Lower leg skin (tissue), 4 donors: ENCODE data around the gene ZC3H13. TPM values are rescaled to one million over a fixed set of nuclear protein-coding genes. Genes with fewer than 3 reads are reported as not detected.

ENCODE experiments used
- DNase-seq, 2 donors: peaks; one replicate each; pipeline ENCODE4 v3.0.0-alpha.2; 2019; ENCODE audit warnings: low spot score in 2 of 2
- H3K4me3 ChIP-seq: fragments of 200-600 bp; sonication (generic); 2 replicates; pipeline ENCODE4 v1.5.1; 2017; ENCODE audit warnings: mild to moderate bottlenecking, low read depth; ENCODE audit not compliant: poor library complexity, severe bottlenecking
- CTCF ChIP-seq, 3 donors: fragments of 450-650 bp; IDR thresholded peaks; one replicate each; pipeline ENCODE4 v1.5.1; 2016; ENCODE audit warnings: antibody characterized with exemption in 3 of 3, mild to moderate bottlenecking in 3 of 3, moderate library complexity in 2 of 3
- POLR2A ChIP-seq, 2 donors: fragments of 450-650 bp; IDR thresholded peaks; one replicate each; pipeline ENCODE4 v1.6.1; 2016 to 2017; ENCODE audit warnings: antibody characterized with exemption in 2 of 2, mild to moderate bottlenecking in 1 of 2, moderate library complexity in 1 of 2
- WGBS, 2 donors: methylation state at CpG; one replicate each; pipeline ENCODE4 v1.1.5; 2018; 5-methylcytosine and 5-hydroxymethylcytosine counted together
- intact Hi-C: fragments of 100-400 bp; cut with DNase I; formaldehyde crosslinking; loops from one replicate; pipeline ENCODE4 v1.15.0; 2023; ENCODE audit warnings: low total_unique reads
- total RNA-seq, 4 donors: library from RNA; depleted of rRNA; stranded (reverse); fragments of >200 nt; gene quantifications; one replicate each; pipeline ENCODE4 v1.1.0, GENCODE V29; 2016

ZC3H13 gene
- total RNA-seq, 4 donors from 2014 or later: 21.1 to 42.5 (median 25.3) TPM

- H3K4me3 ChIP-seq: no peak overlapping the region
- intact Hi-C loops: no loop called here
- DNase-seq: no peak
- no peak for TF ChIP-seq CTCF (IDR thresholded peaks at IDR 0.05)
- TF ChIP-seq POLR2A (IDR thresholded peaks at IDR 0.05): no peak
- 93% methylated on average over 4 of the region's 4 CpGs for WGBS, 2 donors
These were observed 45.1 kb upstream of the ZC3H13 start for GRCh38 chr13:46097663-46098062.

GRCh38 chr13:46097015-46097414, 44.5 kb upstream of the ZC3H13 start:
- WGBS, 2 donors: 76 to 93% methylated on average over 3 of the region's 3 CpGs
- DNase-seq: no peak
- intact Hi-C loops: no loop called here
- TF ChIP-seq CTCF (IDR thresholded peaks at IDR 0.05) (no peak), POLR2A (IDR thresholded peaks at IDR 0.05) (no peak)
- H3K4me3 ChIP-seq: no peak overlapping the region

- no peak for DNase-seq
- intact Hi-C loops: no loop called here
- H3K4me3 ChIP-seq: no peak overlapping the region
- WGBS, 2 donors: 81 to 94% methylated on average over 3 of the region's 3 CpGs
- TF ChIP-seq POLR2A (IDR thresholded peaks at IDR 0.05): no peak
- TF ChIP-seq CTCF (IDR thresholded peaks at IDR 0.05): no peak
These were observed 41.9 kb upstream of the ZC3H13 start for GRCh38 chr13:46094478-46094877.

- 77 to 85% methylated on average over 5 of the region's 5 CpGs for WGBS, 2 donors
- intact Hi-C loops: no loop called here
- no peak for DNase-seq
- TF ChIP-seq CTCF (IDR thresholded peaks at IDR 0.05) (no peak), POLR2A (IDR thresholded peaks at IDR 0.05) (no peak)
- no peak overlapping the region for H3K4me3 ChIP-seq
These were observed 36.4 kb upstream of the ZC3H13 start for GRCh38 chr13:46088821-46089562.

- DNase-seq: no peak
- TF ChIP-seq CTCF (IDR thresholded peaks at IDR 0.05) (no peak), POLR2A (IDR thresholded peaks at IDR 0.05) (no peak)
- H3K4me3 ChIP-seq: no peak overlapping the region
- intact Hi-C loops: no loop called here
These were observed 34.9 kb upstream of the ZC3H13 start for GRCh38 chr13:46087481-46087880.

GRCh38 chr13:46086985-46087384, 34.4 kb upstream of the ZC3H13 start:
- DNase-seq: no peak
- TF ChIP-seq POLR2A (IDR thresholded peaks at IDR 0.05) (no peak), CTCF (IDR thresholded peaks at IDR 0.05) (no peak)
- intact Hi-C loops: no loop called here
- H3K4me3 ChIP-seq: no peak overlapping the region
- 93 to 94% methylated on average over 9 to 10 of the region's 12 CpGs for whole genome bisulfite sequencing, 2 donors
